ENCODE measurements around the gene NFILZ.

Gene NFILZ

GRCh38 chr19:8641908-8642547, 11.6 kb downstream of the NFILZ start:
- no peak for DNase-seq (ENCODE audit: low spot score)

- DNase-seq (ENCODE audit: low spot score), result no peak
Measured at GRCh38 chr19:8642561-8642960, 12.1 kb downstream of the NFILZ start.

- no peak for DNase-seq (ENCODE audit: low spot score)
Measured at GRCh38 chr19:8643860-8644653, 13.6 kb downstream of the NFILZ start.

GRCh38 chr19:8648240-8648639, 17.8 kb downstream of the NFILZ start:
- no peak for DNase-seq (ENCODE audit: low spot score)

GRCh38 chr19:8654591-8655339, 24.3 kb downstream of the NFILZ start:
- peak; percentile 91 for DNase-seq (ENCODE audit: low spot score)

- DNase-seq (ENCODE audit: low spot score), result no peak
Measured at GRCh38 chr19:8655340-8655709, 24.9 kb downstream of the NFILZ start.

- DNase-seq (ENCODE audit: low spot score), result no peak
Measured at GRCh38 chr19:8657869-8658268, 27.4 kb downstream of the NFILZ start.

- no peak for DNase-seq (ENCODE audit: low spot score)
Measured at GRCh38 chr19:8659905-8660304, 29.5 kb downstream of the NFILZ start.

GRCh38 chr19:8662263-8662662, 31.8 kb downstream of the NFILZ start:
- DNase-seq (ENCODE audit: low spot score), result no peak

- DNase-seq (ENCODE audit: low spot score), result no peak
Measured at GRCh38 chr19:8663920-8664670, 33.7 kb downstream of the NFILZ start.

- DNase-seq (ENCODE audit: low spot score), result no peak
Measured at GRCh38 chr19:8664671-8665057, 34.2 kb downstream of the NFILZ start.

GRCh38 chr19:8665468-8666213, 35.2 kb downstream of the NFILZ start:
- DNase-seq (ENCODE audit: low spot score), result no peak

- no peak for DNase-seq (ENCODE audit: low spot score)
Measured at GRCh38 chr19:8666814-8667405, 36.5 kb downstream of the NFILZ start.

- DNase-seq (ENCODE audit: low spot score), result no peak
Measured at GRCh38 chr19:8673276-8673891, 43.0 kb downstream of the NFILZ start.

- no peak for DNase-seq (ENCODE audit: low spot score)
Measured at GRCh38 chr19:8675066-8675465, 44.6 kb downstream of the NFILZ start.

GRCh38 chr19:8678244-8678807, 47.9 kb downstream of the NFILZ start:
- DNase-seq (ENCODE audit: low spot score), result no peak

Data from D341Med (cell line).